Measurements from ENCODE around the gene PRM3.

PRM3 gene, protein sequence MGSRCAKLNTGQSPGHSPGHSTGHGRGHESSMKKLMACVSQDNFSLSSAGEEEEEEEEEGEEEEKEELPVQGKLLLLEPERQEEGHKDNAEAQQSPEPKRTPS

GRCh38 chr16:11272921-11273720, at the start of gene PRM3:
Gene PRM3 (minus strand): TSS chr16:11273629. CDS start chr16:11273595, 34 bp downstream.
- no peak for DNase-seq

DNA sequence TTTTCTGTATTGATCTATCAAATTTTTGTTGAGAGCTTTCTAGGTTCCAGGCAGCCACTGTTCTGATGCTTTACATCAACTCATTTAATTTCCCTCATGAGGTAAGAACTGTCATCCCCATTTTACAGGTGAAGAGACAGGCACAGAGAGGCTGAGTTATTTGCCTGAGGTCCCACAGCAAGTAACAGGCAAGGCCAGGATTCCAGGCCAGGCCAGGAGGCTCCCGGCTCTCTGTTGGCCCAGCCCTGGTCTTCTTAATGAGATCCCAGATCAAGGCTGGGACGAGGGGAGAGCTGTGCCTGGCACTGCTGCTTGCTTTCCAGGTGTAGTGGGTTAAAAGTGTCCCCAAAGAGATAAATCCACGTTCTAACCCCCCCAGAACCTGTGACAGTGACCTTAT, 49.4 kb upstream of the PRM3 start:
- DNase-seq: no peak

- DNase-seq: no peak
Observed at GRCh38 chr16:11321662-11322061, 48.2 kb upstream of the PRM3 start.

DNA sequence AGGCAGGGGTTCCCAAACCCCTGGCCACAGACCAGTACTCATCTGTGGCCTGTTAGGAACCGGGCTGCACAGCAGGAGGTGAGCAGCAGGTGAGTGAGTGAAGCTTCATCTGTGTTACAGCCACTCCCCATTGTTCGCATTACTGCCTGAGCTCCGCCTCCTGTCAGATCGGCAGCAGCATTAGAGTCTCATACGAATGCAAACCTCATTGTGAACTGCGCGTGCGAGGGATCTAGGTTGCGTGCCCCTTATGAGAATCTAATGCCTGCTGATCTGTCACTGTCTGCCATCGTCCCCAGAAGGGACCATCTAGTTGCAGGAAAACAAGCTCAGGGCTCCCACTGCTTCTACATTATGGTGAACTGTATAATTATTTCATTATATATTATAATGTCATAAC, 46.7 kb upstream of the PRM3 start:
- DNase-seq: no peak

DNA sequence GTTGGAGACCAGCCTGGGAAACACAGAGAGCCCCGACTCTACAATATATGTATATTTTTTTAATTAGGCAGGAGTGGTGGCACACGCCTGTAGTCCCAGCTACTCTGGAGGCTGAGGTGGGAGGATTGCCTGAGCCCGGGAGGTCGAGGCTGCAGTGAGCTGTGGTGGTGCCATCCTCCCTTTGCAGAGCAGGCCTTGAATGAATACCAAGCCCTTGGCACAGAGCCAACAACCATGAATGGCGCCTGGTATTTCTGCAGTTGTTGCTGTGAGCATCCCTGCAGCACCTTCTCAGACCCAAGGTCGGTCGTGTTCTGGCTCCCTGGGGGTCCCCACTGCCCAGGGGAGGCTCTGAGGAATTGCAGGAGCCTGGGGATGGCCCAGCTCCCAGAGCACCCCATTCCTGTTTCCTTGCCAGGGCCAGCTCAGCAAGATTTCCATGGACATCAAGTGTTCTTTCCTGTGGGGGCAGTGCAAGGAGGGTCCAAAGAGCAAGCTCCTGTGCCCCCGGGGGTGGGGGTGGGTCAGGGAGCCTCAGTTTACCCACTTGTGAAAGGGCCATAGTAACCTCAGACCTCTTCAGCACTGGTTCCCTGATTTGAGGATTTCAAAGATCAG, 46.2 kb upstream of the PRM3 start:
- DNase-seq: no peak

DNA sequence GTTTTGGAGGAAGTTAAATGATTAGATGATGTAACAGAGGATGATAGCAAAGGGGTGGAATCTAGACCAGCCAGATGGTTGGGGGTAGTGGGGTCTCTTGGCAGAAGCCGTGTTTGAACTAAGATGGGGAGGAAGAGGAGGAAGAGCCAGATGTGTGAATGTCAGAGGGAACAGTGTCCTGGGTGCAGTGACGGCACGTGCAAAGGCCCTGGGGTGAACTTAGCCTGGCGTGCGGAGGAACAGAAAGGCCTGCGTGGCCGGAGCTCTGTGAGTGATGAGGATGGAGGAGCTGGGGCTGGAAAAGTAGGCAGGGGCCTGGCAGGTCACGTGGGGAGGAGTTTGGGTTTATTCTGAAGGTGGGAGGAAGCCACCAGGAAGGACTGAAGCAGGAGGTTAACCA, 45.4 kb upstream of the PRM3 start:
- no peak for DNase-seq

GRCh38 chr16:11316331-11317015, 43.0 kb upstream of the PRM3 start:
- no peak for DNase-seq

- no peak for DNase-seq
Observed at GRCh38 chr16:11315510-11315909, 42.1 kb upstream of the PRM3 start.

GRCh38 chr16:11314309-11314894, 41.0 kb upstream of the PRM3 start:
- no peak for DNase-seq

DNA sequence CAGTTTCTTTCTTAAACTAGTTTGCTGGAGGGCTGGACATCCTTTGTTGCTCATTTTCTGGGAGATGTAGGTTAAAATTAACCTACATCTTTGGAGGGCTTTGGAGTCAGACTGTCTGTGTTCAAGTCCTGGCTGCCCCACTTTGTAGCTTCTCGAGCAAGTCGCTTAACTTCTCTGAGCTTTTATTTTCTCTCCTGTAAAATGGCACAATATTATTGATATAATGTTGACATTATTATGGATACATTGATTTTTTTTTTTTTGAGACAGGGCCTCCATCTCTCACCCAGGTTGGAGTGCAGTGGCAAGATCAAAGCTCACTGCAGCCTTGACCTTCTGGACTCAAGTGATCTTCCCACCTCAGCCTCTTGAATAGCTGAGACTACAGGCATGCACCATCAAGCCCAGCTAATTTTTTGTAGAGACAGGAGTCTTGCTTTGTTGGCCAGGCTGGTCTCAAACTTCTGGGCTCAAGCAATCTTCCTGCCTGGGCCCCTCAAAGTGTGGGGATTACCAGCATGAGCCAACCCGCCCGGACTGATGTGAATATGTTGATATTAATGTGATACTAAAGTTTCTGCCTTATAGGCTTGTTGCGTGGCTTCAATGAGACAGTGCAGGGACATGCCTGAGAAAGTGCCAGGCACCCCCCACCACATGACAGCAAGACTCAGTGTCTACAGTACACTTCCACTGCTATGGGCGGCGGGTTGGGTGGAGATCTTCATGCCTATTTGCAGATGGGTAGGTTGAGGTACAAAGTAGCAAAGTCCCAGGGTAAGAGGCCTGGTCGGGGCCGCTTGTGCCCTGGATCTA, 40.3 kb upstream of the PRM3 start:
- no peak for DNase-seq

- DNase-seq: peak; percentile 65
Observed at GRCh38 chr16:11312718-11313492, 39.5 kb upstream of the PRM3 start.

- no peak for DNase-seq
Observed at GRCh38 chr16:11310997-11311561, 37.6 kb upstream of the PRM3 start.

DNA sequence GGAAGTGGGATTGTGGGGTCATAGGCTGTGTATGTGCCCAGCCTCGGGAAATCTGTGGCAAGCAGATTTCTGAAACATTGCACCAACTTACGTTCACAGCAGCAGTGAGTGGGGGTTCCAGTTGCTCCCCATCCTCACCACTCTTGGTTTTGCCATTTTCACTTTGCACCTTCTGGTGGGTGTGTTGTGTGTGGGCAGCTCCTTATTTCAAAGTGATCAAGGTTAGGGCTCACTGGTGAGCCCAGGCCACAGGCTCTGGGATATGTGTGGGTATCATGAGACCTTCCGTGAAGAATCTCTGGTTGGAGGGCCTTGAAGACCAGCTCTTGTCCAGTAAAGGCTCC, 37.2 kb upstream of the PRM3 start:
- DNase-seq: no peak

DNA sequence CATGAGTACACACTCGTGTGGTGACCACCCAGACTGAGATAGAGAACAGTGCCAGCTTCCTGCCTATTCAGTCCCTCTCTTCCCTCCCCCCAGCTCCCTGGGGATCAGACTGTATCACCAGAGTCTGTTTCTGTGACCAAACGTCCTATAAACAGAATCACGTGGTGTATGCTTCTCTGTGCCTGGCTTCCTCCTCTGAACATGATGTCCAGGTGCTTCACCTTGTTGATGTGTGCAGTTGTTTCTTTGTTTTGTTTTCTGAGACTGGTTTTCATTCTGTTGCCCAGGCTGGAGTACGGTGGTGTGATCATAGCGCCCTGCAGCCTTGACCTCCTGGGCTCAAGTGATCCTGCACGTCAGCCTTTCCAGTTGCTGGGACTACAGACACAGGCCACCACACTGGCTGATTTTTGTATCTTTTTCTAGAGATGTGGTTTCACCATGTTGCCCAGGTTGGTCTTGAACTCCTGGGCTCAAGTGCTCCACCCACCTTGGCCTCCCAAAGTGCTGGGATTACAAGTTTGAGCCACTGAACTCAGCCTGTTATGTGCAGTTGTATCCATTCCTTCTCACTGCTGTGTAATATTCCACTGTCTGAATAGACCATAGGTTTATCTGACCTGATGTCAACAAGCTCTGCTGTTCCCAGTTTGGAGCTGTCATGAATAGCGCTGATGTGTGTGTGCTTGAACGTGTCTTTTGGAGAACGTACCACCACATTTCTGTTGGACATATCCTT, 36.6 kb upstream of the PRM3 start:
- no peak for DNase-seq

GRCh38 chr16:11308493-11309283, 35.3 kb upstream of the PRM3 start:
- DNase-seq: no peak

GRCh38 chr16:11307639-11308492, 34.4 kb upstream of the PRM3 start:
- DNase-seq: no peak

DNA sequence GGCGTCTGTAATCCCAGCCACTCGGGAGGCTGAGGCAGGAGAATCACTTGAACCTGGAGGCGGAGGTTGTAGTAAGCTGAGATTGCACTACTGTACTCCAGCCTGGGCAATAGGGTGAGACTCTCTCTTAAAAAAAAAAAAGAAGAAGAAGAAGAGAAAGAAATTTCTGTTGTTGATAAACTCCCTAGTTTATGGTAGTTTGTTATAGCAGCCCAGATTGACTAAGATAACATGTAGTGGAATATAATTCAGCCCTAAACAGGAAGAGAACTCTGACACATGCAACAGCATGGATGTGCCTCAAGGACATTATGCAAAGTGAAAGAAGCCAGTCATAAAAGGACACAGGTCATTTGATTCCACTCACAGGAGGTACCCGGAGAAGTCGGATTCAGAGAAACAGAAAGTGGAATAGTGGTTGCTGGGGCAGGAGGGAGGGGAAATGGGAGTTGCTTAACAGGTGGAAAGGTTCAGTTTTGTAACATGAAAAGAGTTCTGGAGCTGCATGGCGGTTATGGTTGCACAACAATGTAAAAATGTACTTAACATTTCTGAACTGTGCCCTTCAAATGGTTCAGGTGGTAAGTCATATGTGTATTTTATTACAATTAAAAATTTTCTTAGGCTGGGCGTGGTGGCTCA, 33.7 kb upstream of the PRM3 start:
- DNase-seq: no peak

GRCh38 chr16:11306381-11306780, 33.0 kb upstream of the PRM3 start:
- DNase-seq: no peak
